GM13977 (cell line): ENCODE data around the gene NPAS1.

ENCODE experiments used
- DNase-seq: peaks from one replicate; pipeline ENCODE4 v3.0.0; 2012; ENCODE audit warnings: low spot score
- CTCF ChIP-seq: IDR thresholded peaks from 2 replicates; pipeline ENCODE4 v1.5.1; 2012; ENCODE audit warnings: mild to moderate bottlenecking, control low read depth; ENCODE audit not compliant: insufficient read depth; ENCODE audit errors: extremely low read depth, missing control alignments
- in situ Hi-C: fragments of 300-500 bp; cut with MboI; formaldehyde crosslinking; loops from one replicate; pipeline ENCODE4 v1.12.0; 2022; ENCODE audit warnings: low sequenced_read_pairs, low pct_unique_long_range_greater_than_20kb, mixed read lengths, inconsistent platforms; ENCODE audit not compliant: unreplicated experiment

Gene NPAS1

DNA sequence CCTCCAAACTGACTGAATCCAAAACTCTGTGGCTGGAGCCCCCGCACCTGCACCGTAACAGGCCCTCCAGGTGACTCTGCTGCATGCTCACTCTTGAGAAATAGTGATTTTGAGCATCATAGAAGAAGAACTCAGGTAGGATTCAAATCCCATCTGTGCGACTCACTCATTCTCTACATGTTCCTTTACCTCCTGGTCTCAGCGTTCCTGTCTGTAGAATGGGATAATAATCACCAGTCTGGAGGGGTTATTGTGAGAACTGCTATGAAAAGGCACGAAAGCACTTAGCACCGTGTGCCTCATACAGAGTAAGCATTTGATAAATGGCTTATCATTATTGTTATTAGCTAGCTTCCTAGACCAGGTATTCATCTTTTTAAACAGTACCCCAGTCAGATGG is 36.5 kb upstream of the NPAS1 start:
- DNase-seq = no peak
- no peak for TF ChIP-seq CTCF
- in situ Hi-C loops = loop anchor here (10.0 kb wide), 1 partner anchor 128 kb away; the partner anchor contains the start of gene AP2S1

GRCh38 chr19:46984077-46985010 is 35.3 kb upstream of the NPAS1 start:
- in situ Hi-C loops = loop anchor here (10.0 kb wide), 1 partner anchor 130 kb away; the partner anchor contains the start of gene AP2S1
- TF ChIP-seq CTCF = no peak
- no peak for DNase-seq

DNA sequence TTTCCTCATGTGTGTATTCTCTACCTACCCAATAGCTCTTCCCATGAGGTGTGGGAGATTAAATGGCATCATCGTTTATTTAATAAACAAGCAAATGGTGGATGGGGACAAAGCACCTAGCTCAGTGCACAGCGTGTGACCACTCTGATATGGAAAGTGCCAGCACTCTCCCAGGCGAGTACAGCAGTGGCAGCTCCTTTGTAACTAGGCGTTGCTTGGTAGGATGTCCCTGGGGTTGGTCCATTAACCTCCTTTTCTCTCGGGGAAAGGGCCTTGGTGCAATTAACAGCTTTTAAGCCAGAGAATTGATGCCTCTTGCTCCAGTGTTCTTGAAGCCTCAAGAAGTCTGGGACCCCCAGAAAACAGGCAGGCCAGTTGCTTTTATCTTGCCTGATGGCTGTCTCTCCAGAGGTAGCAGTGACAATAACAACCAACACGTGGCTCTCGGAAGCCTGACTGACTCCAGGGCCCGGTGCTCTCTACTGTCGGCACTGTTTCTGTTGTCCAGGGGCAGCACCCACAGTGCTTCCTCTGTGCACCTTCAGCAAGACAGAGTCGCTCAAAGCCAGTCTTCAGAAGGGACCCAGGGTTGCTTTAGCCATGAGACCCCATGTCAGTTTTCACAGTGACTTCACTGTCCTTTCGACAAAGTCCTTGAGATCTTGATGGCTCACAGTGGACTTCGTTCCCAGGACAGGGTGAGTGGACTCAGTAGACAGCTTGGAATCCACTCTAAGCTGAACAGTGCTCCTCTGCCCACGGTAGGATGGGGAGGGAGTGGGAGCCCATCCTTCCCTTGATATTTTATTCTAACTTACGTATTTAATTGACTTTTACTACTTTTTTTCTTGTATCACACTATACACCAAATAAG is 33.9 kb upstream of the NPAS1 start:
- no peak for TF ChIP-seq CTCF
- in situ Hi-C loops = loop anchor here (10.0 kb wide), 1 partner anchor 131 kb away; the partner anchor contains the start of gene AP2S1
- DNase-seq = no peak

DNA sequence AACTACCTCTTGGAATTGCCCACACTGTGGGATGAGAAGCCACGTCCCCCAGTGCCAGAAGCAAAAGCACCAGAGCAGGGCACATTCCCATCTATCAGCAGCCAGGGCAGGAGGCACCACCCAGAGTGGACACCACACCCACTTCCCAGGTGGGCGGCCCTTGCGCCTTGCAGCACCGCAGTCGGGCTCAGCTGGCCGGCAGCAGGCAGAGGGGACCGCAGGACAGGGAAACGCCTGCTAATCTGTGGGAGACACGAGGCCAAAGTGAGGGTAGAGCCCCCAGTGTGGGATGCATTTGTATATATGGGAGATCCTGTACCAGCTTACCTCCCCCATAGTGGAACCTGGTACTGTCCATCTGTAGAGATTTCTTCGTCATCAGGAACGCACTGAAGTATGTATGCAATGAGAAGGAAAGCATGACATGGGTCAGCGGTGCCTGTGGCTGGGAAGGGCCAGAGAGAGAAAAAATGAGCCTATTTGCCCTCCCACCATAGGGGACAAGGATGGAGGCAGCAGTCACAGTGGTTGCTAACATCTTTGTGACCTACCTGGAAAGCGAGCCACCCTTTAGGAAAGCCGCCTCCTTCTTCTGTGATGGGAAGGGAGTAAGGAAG is 30.9 kb upstream of the NPAS1 start:
- DNase-seq = no peak
- no peak for TF ChIP-seq CTCF
- in situ Hi-C loops = loop anchor here (10.0 kb wide), 1 partner anchor 134 kb away; the partner anchor contains the start of gene AP2S1

- DNase-seq = peak; percentile 71
- peak; percentile 82 for TF ChIP-seq CTCF
- in situ Hi-C loops = no loop called here
Measured at GRCh38 chr19:46990991-46991676, 28.5 kb upstream of the NPAS1 start.
